OCI-LY1 (cell line): ENCODE data around the gene NIBAN1.

ENCODE experiments used
- H2AFZ ChIP-seq: fragments of 200-600 bp; sonication (generic), shearing (Covaris generic); 2 replicates; pipeline ENCODE4 v1.6.0; 2014; ENCODE audit warnings: antibody characterized with exemption, mild to moderate bottlenecking, low read length
- H3F3A ChIP-seq: fragments of 200-600 bp; sonication (generic), shearing (Covaris generic); 2 replicates; pipeline ENCODE4 v1.6.0; 2014; ENCODE audit warnings: mild to moderate bottlenecking, antibody characterized with exemption, low read length, moderate library complexity; ENCODE audit not compliant: insufficient read depth
- H3K27ac ChIP-seq: fragments of 200-600 bp; sonication (generic); 2 replicates; pipeline ENCODE4 v1.5.1; 2014; ENCODE audit warnings: low read length, mixed run types, mild to moderate bottlenecking, low read depth; ENCODE audit not compliant: poor library complexity, severe bottlenecking
- H3K27me3 ChIP-seq: fragments of 200-600 bp; sonication (generic); 2 replicates; pipeline ENCODE4 v1.6.0; 2014; ENCODE audit warnings: antibody characterized with exemption, mild to moderate bottlenecking, low read length, moderate library complexity; ENCODE audit not compliant: insufficient read depth
- H3K36me3 ChIP-seq: fragments of 200-600 bp; sonication (generic); 2 replicates; pipeline ENCODE4 v1.6.1; 2014; ENCODE audit warnings: mild to moderate bottlenecking, antibody characterized with exemption, low read length, moderate library complexity, mixed read lengths; ENCODE audit not compliant: insufficient read depth
- H3K4me1 ChIP-seq: fragments of 200-600 bp; sonication (generic); 2 replicates; pipeline ENCODE4 v1.5.1; 2014; ENCODE audit warnings: mild to moderate bottlenecking, low read length, moderate library complexity; ENCODE audit not compliant: insufficient read depth, severe bottlenecking
- H3K4me2 ChIP-seq: fragments of 200-600 bp; sonication (generic), shearing (Covaris generic); 2 replicates; pipeline ENCODE4 v1.6.1; 2014; ENCODE audit warnings: low read length
- H3K4me3 ChIP-seq: fragments of 200-600 bp; sonication (generic); 2 replicates; pipeline ENCODE4 v1.5.1; 2014; ENCODE audit warnings: low read length, low read depth, mild to moderate bottlenecking, mixed read lengths; ENCODE audit not compliant: poor library complexity, severe bottlenecking
- H3K79me2 ChIP-seq: fragments of 200-600 bp; shearing (Covaris generic); 2 replicates; pipeline ENCODE4 v1.6.1; 2016; ENCODE audit warnings: mixed run types, low read length, mixed read lengths; ENCODE audit not compliant: insufficient read depth
- H3K9ac ChIP-seq: fragments of 200-600 bp; sonication (generic), shearing (Covaris generic); 2 replicates; pipeline ENCODE4 v1.6.1; 2014; ENCODE audit warnings: mild to moderate bottlenecking, low read length, mixed read lengths
- H3K9me2 ChIP-seq: fragments of 200-600 bp; sonication (generic), shearing (Covaris generic); 2 replicates; pipeline ENCODE4 v1.6.1; 2014; ENCODE audit warnings: low read depth, mild to moderate bottlenecking, low read length, mixed read lengths
- H3K9me3 ChIP-seq: fragments of 200-600 bp; shearing (Covaris generic); 2 replicates; pipeline ENCODE4 v1.6.1; 2014; ENCODE audit warnings: low read length, mixed read lengths
- H4K20me1 ChIP-seq: fragments of 200-600 bp; sonication (generic), shearing (Covaris generic); 2 replicates; pipeline ENCODE4 v1.6.0; 2016; ENCODE audit warnings: mild to moderate bottlenecking, low read length; ENCODE audit not compliant: insufficient read depth
- CTCF ChIP-seq: fragments of 200-600 bp; sonication (generic), shearing (Covaris generic); IDR thresholded peaks from 2 replicates; pipeline ENCODE4 v1.5.1; 2017; ENCODE audit warnings: mild to moderate bottlenecking, antibody characterized with exemption, low read length, moderate library complexity, mixed read lengths
- EZH2 ChIP-seq: fragments of 200-600 bp; sonication (generic), shearing (Covaris generic); IDR thresholded peaks from 2 replicates; pipeline ENCODE4 v1.8.0; 2017; ENCODE audit warnings: borderline replicate concordance, mixed run types, mild to moderate bottlenecking, antibody characterized with exemption, low read length, moderate library complexity, mixed read lengths

The NIBAN1 gene, protein sequence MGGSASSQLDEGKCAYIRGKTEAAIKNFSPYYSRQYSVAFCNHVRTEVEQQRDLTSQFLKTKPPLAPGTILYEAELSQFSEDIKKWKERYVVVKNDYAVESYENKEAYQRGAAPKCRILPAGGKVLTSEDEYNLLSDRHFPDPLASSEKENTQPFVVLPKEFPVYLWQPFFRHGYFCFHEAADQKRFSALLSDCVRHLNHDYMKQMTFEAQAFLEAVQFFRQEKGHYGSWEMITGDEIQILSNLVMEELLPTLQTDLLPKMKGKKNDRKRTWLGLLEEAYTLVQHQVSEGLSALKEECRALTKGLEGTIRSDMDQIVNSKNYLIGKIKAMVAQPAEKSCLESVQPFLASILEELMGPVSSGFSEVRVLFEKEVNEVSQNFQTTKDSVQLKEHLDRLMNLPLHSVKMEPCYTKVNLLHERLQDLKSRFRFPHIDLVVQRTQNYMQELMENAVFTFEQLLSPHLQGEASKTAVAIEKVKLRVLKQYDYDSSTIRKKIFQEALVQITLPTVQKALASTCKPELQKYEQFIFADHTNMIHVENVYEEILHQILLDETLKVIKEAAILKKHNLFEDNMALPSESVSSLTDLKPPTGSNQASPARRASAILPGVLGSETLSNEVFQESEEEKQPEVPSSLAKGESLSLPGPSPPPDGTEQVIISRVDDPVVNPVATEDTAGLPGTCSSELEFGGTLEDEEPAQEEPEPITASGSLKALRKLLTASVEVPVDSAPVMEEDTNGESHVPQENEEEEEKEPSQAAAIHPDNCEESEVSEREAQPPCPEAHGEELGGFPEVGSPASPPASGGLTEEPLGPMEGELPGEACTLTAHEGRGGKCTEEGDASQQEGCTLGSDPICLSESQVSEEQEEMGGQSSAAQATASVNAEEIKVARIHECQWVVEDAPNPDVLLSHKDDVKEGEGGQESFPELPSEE

GRCh38 chr1:184974056-184974836, at the start of gene NIBAN1:
NIBAN1 (minus strand) TSS chr1:184974508; CDS start chr1:184974356, 152 bp downstream.
- no peaks in the 10 kb centered on the region for H3K9me2 ChIP-seq
- H3K4me1 ChIP-seq = peaks cover 6% of the 10 kb centered on the region
- no peaks in the 10 kb centered on the region for H3F3A ChIP-seq
- no peak within 1 kb of the TSS for H3K27ac ChIP-seq
- H3K9ac ChIP-seq = no peak within 1 kb of the TSS; the same call in 1 of the 2 replicates
- H3K4me2 ChIP-seq = peak within 1 kb of the TSS; percentile 70
- no peak for TF ChIP-seq EZH2
- TF ChIP-seq CTCF = no peak
- H3K9me3 ChIP-seq = no peaks in the 10 kb centered on the region
- H4K20me1 ChIP-seq = no peaks in the 10 kb centered on the region
- no peaks in the 10 kb centered on the region; the same call in 1 of the 2 replicates for H3K27me3 ChIP-seq
- H3K36me3 ChIP-seq = no peaks in the 10 kb centered on the region
- no peaks in the 10 kb centered on the region for H3K79me2 ChIP-seq
- H3K4me3 ChIP-seq = peak within 1 kb of the TSS; percentile 33
- H2AFZ ChIP-seq = no peak within 1 kb of the TSS

DNA sequence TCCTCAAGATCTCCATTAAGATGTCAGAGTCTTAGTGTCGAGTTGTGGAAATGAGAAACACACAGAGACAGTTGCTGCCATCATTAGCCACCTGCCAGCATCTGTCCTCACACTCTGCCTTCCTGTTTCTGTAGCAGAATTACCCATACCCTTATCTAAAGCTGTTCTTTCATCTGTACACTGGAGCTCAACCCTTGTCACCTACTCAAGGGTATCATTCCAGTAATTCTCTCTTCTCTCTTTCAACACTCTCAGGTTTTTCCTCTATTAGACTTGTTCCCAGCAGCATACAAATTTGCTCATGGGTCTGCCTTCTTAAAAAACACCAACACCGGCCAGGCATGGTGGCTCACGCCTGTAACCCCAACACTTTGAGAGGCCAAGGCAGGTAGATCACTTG, 43.7 kb upstream of the NIBAN1 start:
- H3K27ac ChIP-seq = no peak overlapping the region

More for the DNA sequence above, 43.7 kb upstream of the NIBAN1 start:
- no peaks in the 10 kb centered on the region for H3K4me1 ChIP-seq
- H2AFZ ChIP-seq = no peak overlapping the region
- no peak overlapping the region for H3K9ac ChIP-seq
- no peak for TF ChIP-seq CTCF
- TF ChIP-seq EZH2 = no peak
- no peaks in the 10 kb centered on the region for H3K9me3 ChIP-seq
- no peak overlapping the region for H3K4me2 ChIP-seq
- no peaks in the 10 kb centered on the region for H3F3A ChIP-seq
- H4K20me1 ChIP-seq = no peaks in the 10 kb centered on the region
- H3K79me2 ChIP-seq = no peaks in the 10 kb centered on the region
- no peaks in the 10 kb centered on the region for H3K9me2 ChIP-seq
- no peaks in the 10 kb centered on the region for H3K27me3 ChIP-seq
- no peak overlapping the region for H3K4me3 ChIP-seq
- H3K36me3 ChIP-seq = no peaks in the 10 kb centered on the region
